Liver (tissue), 9 donors: ENCODE results near the gene CUZD1. TPM values are rescaled to one million over a fixed set of nuclear protein-coding genes. Genes with fewer than 3 reads are reported as not detected.

ENCODE experiments used
- DNase-seq: peaks from one replicate; pipeline ENCODE4 v3.0.0-alpha.2; 2017; ENCODE audit warnings: low spot score
- H3K27ac ChIP-seq, 2 donors: one replicate each; pipeline ENCODE4 v1.7.0; 2013; ENCODE audit warnings: inconsistent platforms in 2 of 2, low read length in 2 of 2, control low read depth in 1 of 2, low read depth in 1 of 2, mild to moderate bottlenecking in 1 of 2
- H3K27me3 ChIP-seq, 4 donors: one replicate each; pipeline versions ENCODE4 v1.6.1 to v1.7.0; 2013; ENCODE audit warnings: low read length in 3 of 4, inconsistent platforms in 1 of 4, mild to moderate bottlenecking in 1 of 4, moderate library complexity in 1 of 4; ENCODE audit not compliant: control insufficient read depth in 4 of 4, insufficient read depth in 4 of 4
- H3K36me3 ChIP-seq, 4 donors: one replicate each; pipeline versions ENCODE4 v1.6.1 to v1.7.0; 2013; ENCODE audit warnings: low read length in 3 of 4, mild to moderate bottlenecking in 3 of 4, low read depth in 1 of 4, moderate library complexity in 1 of 4; ENCODE audit not compliant: control insufficient read depth in 4 of 4, insufficient read depth in 3 of 4
- H3K4me1 ChIP-seq, 4 donors: one replicate each; pipeline versions ENCODE4 v1.6.1 to v1.7.0; 2013; ENCODE audit warnings: low read length in 3 of 4, mild to moderate bottlenecking in 3 of 4, moderate library complexity in 1 of 4; ENCODE audit not compliant: control insufficient read depth in 4 of 4, insufficient read depth in 4 of 4
- H3K4me3 ChIP-seq, 3 donors: one replicate each; pipeline versions ENCODE4 v1.6.1 to v1.7.0; 2013; ENCODE audit warnings: low read length in 3 of 3, control low read depth in 1 of 3, low read depth in 1 of 3, mild to moderate bottlenecking in 1 of 3
- H3K9ac ChIP-seq, 2 donors: one replicate each; pipeline ENCODE4 v1.7.0; 2013; ENCODE audit warnings: low read length in 2 of 2, mild to moderate bottlenecking in 2 of 2, moderate library complexity in 2 of 2, control low read depth in 1 of 2, low read depth in 1 of 2
- H3K9me3 ChIP-seq, 4 donors: one replicate each; pipeline versions ENCODE4 v1.6.1 to v1.7.0; 2013; ENCODE audit warnings: low read length in 3 of 4; ENCODE audit not compliant: control insufficient read depth in 4 of 4
- EGR1 ChIP-seq, 2 donors: IDR thresholded peaks; 2 replicates each; pipeline ENCODE4 v1.6.1; 2016 to 2018; ENCODE audit warnings: antibody characterized with exemption in 2 of 2, low read depth in 2 of 2
- FOXA1 ChIP-seq: IDR thresholded peaks from 2 replicates; pipeline ENCODE4 v1.6.1; 2016; ENCODE audit warnings: antibody characterized with exemption
- FOXA2 ChIP-seq: IDR thresholded peaks from 2 replicates; pipeline ENCODE4 v1.6.1; 2016; ENCODE audit warnings: antibody characterized with exemption
- GABPA ChIP-seq, 2 donors: IDR thresholded peaks in 1 of 2; conservative IDR thresholded peaks in 1 of 2; 2 replicates each; pipeline ENCODE4 v1.6.1; 2016; ENCODE audit warnings: antibody characterized with exemption in 2 of 2, mild to moderate bottlenecking in 1 of 2, moderate library complexity in 1 of 2
- HNF4A ChIP-seq, 2 donors: conservative IDR thresholded peaks; 2 replicates each; pipeline ENCODE4 v1.6.1; 2016; ENCODE audit warnings: antibody characterized with exemption in 2 of 2, mild to moderate bottlenecking in 2 of 2
- HNF4G ChIP-seq: IDR thresholded peaks from 2 replicates; pipeline ENCODE4 v1.6.1; 2016; ENCODE audit warnings: antibody characterized with exemption
- JUND ChIP-seq, 2 donors: IDR thresholded peaks; 2 replicates each; pipeline ENCODE4 v1.6.1; 2016; ENCODE audit warnings: antibody characterized with exemption in 2 of 2
- MAX ChIP-seq: IDR thresholded peaks from 2 replicates; pipeline ENCODE4 v1.6.1; 2016; ENCODE audit warnings: antibody characterized with exemption
- NR2F2 ChIP-seq: IDR thresholded peaks from 2 replicates; pipeline ENCODE4 v1.6.1; 2016; ENCODE audit warnings: antibody characterized with exemption
- RAD21 ChIP-seq, 2 donors: IDR thresholded peaks; 2 replicates each; pipeline ENCODE4 v1.6.1; 2016; ENCODE audit warnings: antibody characterized with exemption in 2 of 2, mild to moderate bottlenecking in 2 of 2
- RXRA ChIP-seq, 2 donors: IDR thresholded peaks; 2 replicates each; pipeline ENCODE4 v1.6.1; 2017 to 2018; ENCODE audit warnings: antibody characterized with exemption in 2 of 2, mild to moderate bottlenecking in 1 of 2
- SP1 ChIP-seq: IDR thresholded peaks from 2 replicates; pipeline ENCODE4 v1.6.1; 2018; ENCODE audit warnings: antibody characterized with exemption, mild to moderate bottlenecking
- TAF1 ChIP-seq: conservative IDR thresholded peaks from 2 replicates; pipeline ENCODE4 v1.6.1; 2016; ENCODE audit warnings: antibody characterized with exemption, mild to moderate bottlenecking
- YY1 ChIP-seq: IDR thresholded peaks from 2 replicates; pipeline ENCODE4 v1.6.1; 2016; ENCODE audit warnings: antibody characterized with exemption, mild to moderate bottlenecking
- WGBS: extraction: QIAGEN DNeasy Blood & Tissue Kit; methylation state at CpG from one replicate; pipeline ENCODE4 v1.1.7; 2013; 5-methylcytosine and 5-hydroxymethylcytosine counted together
- polyA plus RNA-seq, 2 donors: library from polyadenylated mRNA; stranded (reverse) in 1 of 2; unstranded in 1 of 2; fragments of 200-250 nt in 1 of 2; fragments of >200 nt in 1 of 2; fragmentation: Nextera tagmentation in 1 of 2; extraction: Ambion mirVana in 1 of 2; gene quantifications; one replicate each; pipeline versions ENCODE4 v1.2.1 to v1.2.3, GENCODE V29; 2013 to 2015
- total RNA-seq, 2 donors: library from RNA; depleted of rRNA; stranded (reverse); fragments of >200 nt; gene quantifications; one replicate each; pipeline ENCODE4 v1.2.3, GENCODE V29; 2014
- TF ChIP-seq, protein P1 (sequence below): IDR thresholded peaks from 2 replicates; pipeline ENCODE4 v1.6.1; 2016; ENCODE audit warnings: antibody characterized with exemption
- TF ChIP-seq, protein P2 (sequence below): IDR thresholded peaks from 2 replicates; pipeline ENCODE4 v1.6.1; 2016; ENCODE audit warnings: antibody characterized with exemption
- TF ChIP-seq, protein P3 (sequence below): fragments of 150-350 bp; IDR thresholded peaks from 2 replicates; pipeline ENCODE4 v1.5.1; 2017; ENCODE audit warnings: improper control_type of control experiment, low read depth, low read length; ENCODE audit not compliant: missing input control
- TF ChIP-seq, protein P4 (sequence below): IDR thresholded peaks from 2 replicates; pipeline ENCODE4 v1.6.1; 2016; ENCODE audit warnings: antibody characterized with exemption, mild to moderate bottlenecking
- donor health status: healthy.
- donor health status: healthy.
- donor health status: healthy.
- donor health status: healthy.
- donor health status: healthy.

The CUZD1 gene
- total and polyA plus RNA-seq, 4 donors: 0.03 to 0.17 (median 0.10) TPM

- Histone ChIP-seq H3K9ac (no peak overlapping the region), H3K27ac (no peak overlapping the region), H3K36me3 (no peaks in the 10 kb centered on the region), H3K4me1 (no peaks in the 10 kb centered on the region), H3K4me3 (no peak overlapping the region), H3K9me3 (no peaks in the 10 kb centered on the region), H3K27me3 (no peaks in the 10 kb centered on the region)
- no peak for DNase-seq
- TF ChIP-seq NR2F2 (no peak), GABPA (IDR thresholded peaks at IDR 0.05 in 1 of 2, conservative IDR thresholded peaks at IDR 0.05 in 1 of 2) (no peak)
- TF ChIP-seq, protein P1, sequence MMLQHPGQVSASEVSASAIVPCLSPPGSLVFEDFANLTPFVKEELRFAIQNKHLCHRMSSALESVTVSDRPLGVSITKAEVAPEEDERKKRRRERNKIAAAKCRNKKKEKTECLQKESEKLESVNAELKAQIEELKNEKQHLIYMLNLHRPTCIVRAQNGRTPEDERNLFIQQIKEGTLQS: no peak
- TF ChIP-seq, protein P2, sequence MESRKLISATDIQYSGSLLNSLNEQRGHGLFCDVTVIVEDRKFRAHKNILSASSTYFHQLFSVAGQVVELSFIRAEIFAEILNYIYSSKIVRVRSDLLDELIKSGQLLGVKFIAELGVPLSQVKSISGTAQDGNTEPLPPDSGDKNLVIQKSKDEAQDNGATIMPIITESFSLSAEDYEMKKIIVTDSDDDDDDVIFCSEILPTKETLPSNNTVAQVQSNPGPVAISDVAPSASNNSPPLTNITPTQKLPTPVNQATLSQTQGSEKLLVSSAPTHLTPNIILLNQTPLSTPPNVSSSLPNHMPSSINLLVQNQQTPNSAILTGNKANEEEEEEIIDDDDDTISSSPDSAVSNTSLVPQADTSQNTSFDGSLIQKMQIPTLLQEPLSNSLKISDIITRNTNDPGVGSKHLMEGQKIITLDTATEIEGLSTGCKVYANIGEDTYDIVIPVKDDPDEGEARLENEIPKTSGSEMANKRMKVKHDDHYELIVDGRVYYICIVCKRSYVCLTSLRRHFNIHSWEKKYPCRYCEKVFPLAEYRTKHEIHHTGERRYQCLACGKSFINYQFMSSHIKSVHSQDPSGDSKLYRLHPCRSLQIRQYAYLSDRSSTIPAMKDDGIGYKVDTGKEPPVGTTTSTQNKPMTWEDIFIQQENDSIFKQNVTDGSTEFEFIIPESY: no peak
- 88% methylated on average over 7 of the region's 7 CpGs for WGBS
These were observed 43.4 kb downstream of the CUZD1 start for GRCh38 chr10:122802282-122802681.

DNA sequence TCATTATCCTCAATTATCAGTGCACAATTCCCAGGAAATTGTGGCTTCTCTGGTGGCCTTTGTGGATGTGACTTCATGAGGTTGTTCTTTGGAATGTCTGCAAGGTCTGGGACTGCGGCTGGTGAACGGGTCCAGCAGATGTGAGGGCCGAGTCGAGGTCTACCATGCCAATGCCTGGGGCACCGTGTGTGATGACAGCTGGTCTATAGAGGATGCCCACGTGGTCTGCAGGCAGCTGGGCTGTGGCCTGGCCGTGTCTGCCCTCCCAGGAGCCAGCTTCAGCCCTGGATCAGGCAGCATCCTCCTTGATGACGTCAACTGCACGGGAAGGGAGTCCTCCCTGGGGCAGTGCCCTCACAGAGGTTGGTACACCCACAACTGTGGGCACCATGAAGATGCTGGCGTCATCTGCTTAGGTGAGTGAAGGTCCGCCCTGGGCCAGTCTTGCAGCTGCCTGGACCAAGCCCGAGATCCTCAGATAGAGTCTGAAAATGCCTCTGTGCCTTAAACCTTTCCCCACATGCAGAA is 46.9 kb downstream of the CUZD1 start:
- H3K9me3 ChIP-seq: no peaks in the 10 kb centered on the region
- no peaks in the 10 kb centered on the region for H3K4me1 ChIP-seq
- no peaks in the 10 kb centered on the region for H3K27me3 ChIP-seq
- no peaks in the 10 kb centered on the region for H3K36me3 ChIP-seq
- DNase-seq: no peak
- H3K4me3 ChIP-seq: no peak overlapping the region
- WGBS: 78% methylated on average over 12 of the region's 12 CpGs
- H3K9ac ChIP-seq: no peak overlapping the region
- TF ChIP-seq RXRA (IDR thresholded peaks at IDR 0.05) (no peak), YY1 (no peak), EGR1 (IDR thresholded peaks at IDR 0.05; ENCODE audit: low read depth in 2 of 2) (no peak), NR2F2 (no peak), TAF1 (no peak), FOXA2 (no peak), GABPA (IDR thresholded peaks at IDR 0.05 in 1 of 2, conservative IDR thresholded peaks at IDR 0.05 in 1 of 2) (no peak), HNF4G (no peak), JUND (IDR thresholded peaks at IDR 0.05) (no peak), FOXA1 (no peak), SP1 (no peak), MAX (no peak), RAD21 (IDR thresholded peaks at IDR 0.05) (no peak), HNF4A (conservative IDR thresholded peaks at IDR 0.05) (no peak)
- TF ChIP-seq, protein P1: no peak
- TF ChIP-seq, protein P2: no peak
- TF ChIP-seq, protein P3, sequence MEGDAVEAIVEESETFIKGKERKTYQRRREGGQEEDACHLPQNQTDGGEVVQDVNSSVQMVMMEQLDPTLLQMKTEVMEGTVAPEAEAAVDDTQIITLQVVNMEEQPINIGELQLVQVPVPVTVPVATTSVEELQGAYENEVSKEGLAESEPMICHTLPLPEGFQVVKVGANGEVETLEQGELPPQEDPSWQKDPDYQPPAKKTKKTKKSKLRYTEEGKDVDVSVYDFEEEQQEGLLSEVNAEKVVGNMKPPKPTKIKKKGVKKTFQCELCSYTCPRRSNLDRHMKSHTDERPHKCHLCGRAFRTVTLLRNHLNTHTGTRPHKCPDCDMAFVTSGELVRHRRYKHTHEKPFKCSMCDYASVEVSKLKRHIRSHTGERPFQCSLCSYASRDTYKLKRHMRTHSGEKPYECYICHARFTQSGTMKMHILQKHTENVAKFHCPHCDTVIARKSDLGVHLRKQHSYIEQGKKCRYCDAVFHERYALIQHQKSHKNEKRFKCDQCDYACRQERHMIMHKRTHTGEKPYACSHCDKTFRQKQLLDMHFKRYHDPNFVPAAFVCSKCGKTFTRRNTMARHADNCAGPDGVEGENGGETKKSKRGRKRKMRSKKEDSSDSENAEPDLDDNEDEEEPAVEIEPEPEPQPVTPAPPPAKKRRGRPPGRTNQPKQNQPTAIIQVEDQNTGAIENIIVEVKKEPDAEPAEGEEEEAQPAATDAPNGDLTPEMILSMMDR: no peak
- TF ChIP-seq, protein P4, sequence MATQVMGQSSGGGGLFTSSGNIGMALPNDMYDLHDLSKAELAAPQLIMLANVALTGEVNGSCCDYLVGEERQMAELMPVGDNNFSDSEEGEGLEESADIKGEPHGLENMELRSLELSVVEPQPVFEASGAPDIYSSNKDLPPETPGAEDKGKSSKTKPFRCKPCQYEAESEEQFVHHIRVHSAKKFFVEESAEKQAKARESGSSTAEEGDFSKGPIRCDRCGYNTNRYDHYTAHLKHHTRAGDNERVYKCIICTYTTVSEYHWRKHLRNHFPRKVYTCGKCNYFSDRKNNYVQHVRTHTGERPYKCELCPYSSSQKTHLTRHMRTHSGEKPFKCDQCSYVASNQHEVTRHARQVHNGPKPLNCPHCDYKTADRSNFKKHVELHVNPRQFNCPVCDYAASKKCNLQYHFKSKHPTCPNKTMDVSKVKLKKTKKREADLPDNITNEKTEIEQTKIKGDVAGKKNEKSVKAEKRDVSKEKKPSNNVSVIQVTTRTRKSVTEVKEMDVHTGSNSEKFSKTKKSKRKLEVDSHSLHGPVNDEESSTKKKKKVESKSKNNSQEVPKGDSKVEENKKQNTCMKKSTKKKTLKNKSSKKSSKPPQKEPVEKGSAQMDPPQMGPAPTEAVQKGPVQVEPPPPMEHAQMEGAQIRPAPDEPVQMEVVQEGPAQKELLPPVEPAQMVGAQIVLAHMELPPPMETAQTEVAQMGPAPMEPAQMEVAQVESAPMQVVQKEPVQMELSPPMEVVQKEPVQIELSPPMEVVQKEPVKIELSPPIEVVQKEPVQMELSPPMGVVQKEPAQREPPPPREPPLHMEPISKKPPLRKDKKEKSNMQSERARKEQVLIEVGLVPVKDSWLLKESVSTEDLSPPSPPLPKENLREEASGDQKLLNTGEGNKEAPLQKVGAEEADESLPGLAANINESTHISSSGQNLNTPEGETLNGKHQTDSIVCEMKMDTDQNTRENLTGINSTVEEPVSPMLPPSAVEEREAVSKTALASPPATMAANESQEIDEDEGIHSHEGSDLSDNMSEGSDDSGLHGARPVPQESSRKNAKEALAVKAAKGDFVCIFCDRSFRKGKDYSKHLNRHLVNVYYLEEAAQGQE: no peak
- H3K27ac ChIP-seq: no peak overlapping the region
